Lung (tissue), 12 donors: ENCODE data around the gene NPAS4. TPM values are rescaled to one million over a fixed set of nuclear protein-coding genes. Genes with fewer than 3 reads are reported as not detected.

Experiments used
- ATAC-seq: fragments of 200-7000 bp; cut with Tn5 transposase; one replicate; pipeline ENCODE4 v1.9.1; 2020; ENCODE audit warnings: moderate number of reproducible peaks; ENCODE audit not compliant: insufficient read depth, low FRiP score
- DNase-seq, 3 donors: peaks; one replicate each; pipeline ENCODE4 v3.0.0-alpha.2; 2013 to 2017
- H3K27ac ChIP-seq, 2 donors: one replicate each; pipeline ENCODE4 v1.5.1; 2013; ENCODE audit warnings: mild to moderate bottlenecking in 2 of 2, moderate library complexity in 2 of 2, control low read depth in 1 of 2, inconsistent platforms in 1 of 2, low read depth in 1 of 2, low read length in 1 of 2
- H3K27me3 ChIP-seq, 3 donors: one replicate each; pipeline ENCODE4 v1.5.1; 2013; ENCODE audit warnings: low read length in 2 of 3; ENCODE audit not compliant: control insufficient read depth in 3 of 3, insufficient read depth in 3 of 3
- H3K36me3 ChIP-seq, 4 donors: one replicate each; pipeline ENCODE4 v1.5.1; 2013; ENCODE audit warnings: low read length in 4 of 4, mild to moderate bottlenecking in 1 of 4, moderate library complexity in 1 of 4; ENCODE audit not compliant: control insufficient read depth in 4 of 4, insufficient read depth in 4 of 4
- H3K4me1 ChIP-seq, 5 donors: one replicate each; pipeline ENCODE4 v1.5.1; 2013; ENCODE audit warnings: low read length in 5 of 5, mild to moderate bottlenecking in 2 of 5, moderate library complexity in 1 of 5; ENCODE audit not compliant: control insufficient read depth in 5 of 5, insufficient read depth in 5 of 5
- H3K4me3 ChIP-seq: one replicate; pipeline ENCODE4 v1.5.1; 2013; ENCODE audit warnings: mild to moderate bottlenecking, control low read depth, moderate library complexity
- H3K9ac ChIP-seq, 2 donors: one replicate each; pipeline ENCODE4 v1.5.1; 2013; ENCODE audit warnings: low read length in 2 of 2, control low read depth in 1 of 2; ENCODE audit not compliant: insufficient read depth in 1 of 2
- H3K9me3 ChIP-seq, 4 donors: one replicate each; pipeline ENCODE4 v1.5.1; 2013; ENCODE audit warnings: low read length in 3 of 4, mild to moderate bottlenecking in 1 of 4, moderate library complexity in 1 of 4; ENCODE audit not compliant: control insufficient read depth in 4 of 4, insufficient read depth in 3 of 4
- CTCF ChIP-seq: IDR thresholded peaks from 2 replicates; pipeline ENCODE4 v1.5.1; 2012; ENCODE audit warnings: mild to moderate bottlenecking; ENCODE audit errors: control extremely low read depth, extremely low read depth
- WGBS, 2 donors: extraction: QIAGEN DNeasy Blood & Tissue Kit; methylation state at CpG; one replicate each; pipeline ENCODE4 v1.1.7; 2013; 5-methylcytosine and 5-hydroxymethylcytosine counted together
- polyA plus RNA-seq, 2 donors: library from polyadenylated mRNA; stranded (reverse); fragments of 200-250 nt; gene quantifications; one replicate each; pipeline ENCODE4 v1.2.1, GENCODE V29; 2013
- total RNA-seq, 2 donors: library from RNA; depleted of rRNA in 1 of 2; stranded (reverse); fragments of >200 nt in 1 of 2; gene quantifications; one replicate each; pipeline ENCODE4 v1.2.1, GENCODE V29; 2014 to 2021
- donor health status: control.
- donor health status: control.
- donor health status: Bipolar disorder and iron deficiency.
- donor health status: healthy.
- donor health status: DM: yes; HTN: yes; CAD: no.

Gene NPAS4
- total and polyA plus RNA-seq, 4 donors, result 0.06 to 0.14 (median 0.08) TPM

GRCh38 chr11:66393954-66394353 is 26.9 kb upstream of the NPAS4 start:
- Histone ChIP-seq H3K9ac (no peak overlapping the region), H3K4me1 (no peaks in the 10 kb centered on the region), H3K27ac (no peak overlapping the region), H3K4me3 (no peak overlapping the region), H3K9me3 (no peaks in the 10 kb centered on the region), H3K36me3 (no peaks in the 10 kb centered on the region), H3K27me3 (peaks cover 0 to 2% (median 0%) of the 10 kb centered on the region in 3 donors)
- no peak for TF ChIP-seq CTCF
- 78 to 87% methylated on average over 3 of the region's 3 CpGs for WGBS, 2 donors
- ATAC-seq (no peak), DNase-seq (no peak)

GRCh38 chr11:66407651-66408050 is 13.2 kb upstream of the NPAS4 start:
- no peak overlapping the region for H3K9ac ChIP-seq
- no peak overlapping the region for H3K4me3 ChIP-seq
- WGBS, 2 donors, result 50 to 74% methylated on average over 5 of the region's 5 CpGs
- no peak overlapping the region for H3K27ac ChIP-seq
- peaks cover 0 to 6% (median 0%) of the 10 kb centered on the region in 4 donors for H3K9me3 ChIP-seq
- H3K4me1 ChIP-seq, result no peaks in the 10 kb centered on the region
- ATAC-seq (no peak), DNase-seq (no peak)
- H3K36me3 ChIP-seq, result no peaks in the 10 kb centered on the region
- TF ChIP-seq CTCF, result no peak
- peaks cover 0 to 18% (median 6%) of the 10 kb centered on the region in 3 donors for H3K27me3 ChIP-seq

- DNase-seq, result peak; percentile 92 to 94 (median 93)
- Histone ChIP-seq H3K4me1 (no peaks in the 10 kb centered on the region), H3K27me3 (peaks cover 0 to 18% (median 6%) of the 10 kb centered on the region in 3 donors), H3K27ac (no peak overlapping the region), H3K9me3 (peaks cover 0 to 6% (median 0%) of the 10 kb centered on the region in 4 donors), H3K9ac (no peak overlapping the region), H3K36me3 (no peaks in the 10 kb centered on the region), H3K4me3 (no peak overlapping the region)
- peak; percentile 100 for TF ChIP-seq CTCF
- 1% methylated on average over 45 to 63 of the region's 63 CpGs for WGBS, 2 donors
- peak; percentile 90 for ATAC-seq
Observed at GRCh38 chr11:66408488-66409214, 12.2 kb upstream of the NPAS4 start.
